Hematopoietic multipotent progenitor cell treated with erythropoietin and hydrocortisone succinate and interleukin-3 and kit ligand, for 4 days (in vitro differentiated cells): ENCODE data around the gene PTCH2.
"Not testable (repeated sequence)": the region's sequence is repeated elsewhere in the genome, so short reads cannot be mapped to it uniquely, and the experiment has no call there.

ENCODE experiments used
- DNase-seq: peaks from one replicate; pipeline ENCODE4 v3.0.0-alpha.2; 2015

Gene PTCH2

DNA sequence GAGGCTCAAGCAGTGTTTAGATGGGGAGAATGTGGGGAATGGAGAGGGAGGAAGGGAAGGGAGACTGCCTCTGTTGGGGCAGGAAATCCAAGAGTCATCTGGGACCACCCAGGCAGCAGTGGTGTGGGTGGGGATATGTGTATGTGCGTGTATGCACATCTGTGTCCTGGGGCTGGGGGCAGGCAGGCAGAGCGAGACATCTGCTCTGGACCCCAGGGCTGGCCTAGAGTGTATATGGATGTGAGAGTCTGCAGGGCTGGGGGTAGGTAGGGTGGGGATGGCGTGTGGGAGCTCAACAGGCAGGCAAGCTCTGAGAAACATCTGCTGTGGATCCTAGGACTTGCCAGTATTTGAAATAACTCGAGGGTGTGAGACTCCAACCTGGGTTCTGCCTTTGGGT is 3.5 kb downstream of the PTCH2 start:
- no peak for DNase-seq

DNA sequence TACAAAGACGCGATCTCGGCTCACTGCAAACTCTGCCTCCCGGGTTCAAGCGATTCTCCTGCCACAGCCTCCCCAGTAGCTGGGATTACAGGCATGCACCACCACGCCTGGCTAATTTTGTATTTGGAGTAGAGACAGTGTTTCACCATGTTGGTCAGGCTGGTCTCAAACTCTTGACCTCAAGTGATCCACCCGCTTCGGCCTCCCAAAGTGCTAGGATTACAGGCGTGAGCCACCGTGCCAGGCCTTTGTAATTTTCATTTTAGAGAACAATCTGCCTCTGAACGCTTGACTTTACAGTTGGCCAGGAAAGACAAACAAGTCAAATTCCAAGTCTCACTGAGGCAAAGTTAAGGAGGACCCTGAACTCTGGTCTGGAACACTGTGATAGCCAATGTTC is 4.8 kb downstream of the PTCH2 start:
- not testable (repeated sequence) for DNase-seq

DNA sequence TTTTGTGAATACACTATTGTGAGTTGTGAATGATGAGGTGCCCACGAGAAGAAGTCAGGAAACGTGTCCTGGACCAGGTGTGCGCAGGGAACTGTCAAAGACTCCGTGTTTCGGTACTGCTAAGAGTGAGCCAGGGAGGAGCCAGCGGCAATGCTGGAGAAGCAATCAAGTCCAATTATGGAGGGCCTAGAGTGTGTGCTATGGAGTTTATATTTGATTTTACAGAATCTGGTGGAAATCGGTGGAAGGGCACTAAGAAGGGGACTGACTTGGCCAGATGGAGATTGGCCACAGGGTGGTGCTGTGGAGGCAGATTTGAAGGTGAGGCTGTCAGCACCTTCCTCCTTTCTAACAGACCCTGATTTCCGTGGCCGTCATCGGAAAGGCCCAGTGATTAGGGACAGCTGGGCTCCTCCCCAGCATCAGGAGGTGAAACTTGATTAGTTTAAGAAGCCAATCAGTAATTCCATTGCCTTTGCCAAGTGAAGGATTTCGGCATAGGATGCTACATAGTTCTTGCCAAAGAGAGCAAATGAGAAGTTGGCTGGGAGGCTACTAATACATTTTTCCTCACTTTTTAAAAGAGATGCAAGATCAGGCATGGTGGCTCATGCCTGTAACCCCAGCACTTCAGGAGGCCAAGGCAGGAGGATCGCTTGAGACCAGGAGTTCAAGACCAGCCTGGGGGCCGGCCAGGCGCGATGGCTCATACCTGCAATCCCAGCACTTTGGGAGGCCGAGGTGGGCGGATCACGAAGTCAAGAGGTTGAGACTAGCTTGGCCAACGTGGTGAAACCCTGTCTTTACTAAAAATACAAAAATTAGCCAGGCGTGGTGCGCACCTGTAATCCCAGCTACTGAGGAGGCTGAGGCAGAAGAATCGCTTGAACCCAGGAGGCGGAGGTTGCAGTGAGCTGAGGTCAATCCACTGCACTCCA is 7.0 kb downstream of the PTCH2 start:
- DNase-seq, result peak; percentile 94

DNA sequence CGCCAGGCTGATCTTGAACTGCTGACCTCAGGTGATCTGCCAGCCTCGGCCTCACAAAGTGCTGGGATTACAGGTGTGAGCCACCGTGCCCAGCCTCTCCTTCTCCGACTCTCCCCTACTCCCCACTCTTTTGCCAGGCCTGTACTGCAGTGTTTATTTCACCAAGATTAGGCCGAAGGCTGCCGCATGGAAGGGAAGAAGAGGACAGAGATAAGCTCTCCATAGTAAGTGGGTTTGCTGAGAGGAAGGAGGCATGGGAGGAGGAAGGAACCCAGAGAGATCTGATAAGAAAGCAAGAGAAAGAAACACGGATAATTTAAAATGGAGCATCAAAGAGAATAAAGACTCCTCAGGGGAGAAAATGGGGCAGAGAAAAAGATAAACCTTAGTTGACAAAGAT is 8.7 kb downstream of the PTCH2 start:
- DNase-seq, result peak; percentile 49

DNA sequence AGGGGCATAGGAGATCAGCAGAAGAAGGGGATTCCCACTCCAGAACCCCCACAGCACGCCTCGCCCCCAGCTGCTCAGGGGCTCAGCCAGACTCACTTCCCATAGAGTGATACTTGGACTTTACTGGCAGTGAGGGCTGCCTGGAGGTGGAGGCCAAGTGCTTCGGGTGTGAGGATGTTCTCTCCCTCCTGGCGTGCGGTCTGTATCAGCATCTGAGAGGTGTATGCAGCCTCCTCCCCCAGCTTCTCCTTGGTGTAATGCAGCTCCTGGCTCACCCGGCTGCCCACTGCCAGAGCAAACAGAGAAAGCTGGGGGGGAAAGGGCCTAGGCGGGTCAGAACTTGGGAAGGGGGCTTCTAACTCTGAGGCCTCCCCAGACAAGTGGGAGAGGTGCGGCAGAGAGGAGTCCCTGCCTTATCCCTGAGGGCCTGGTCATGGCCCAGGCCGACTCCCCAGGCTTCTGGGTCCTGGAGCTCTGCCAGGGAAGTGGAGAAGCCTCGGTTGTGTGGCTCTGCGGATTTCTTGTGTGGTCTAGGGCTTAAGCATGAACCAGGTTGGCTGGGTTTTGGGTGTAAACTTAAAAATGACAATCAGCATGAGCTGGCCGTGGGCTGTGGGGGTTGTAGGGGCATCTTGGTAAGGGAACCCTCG is 10.9 kb downstream of the PTCH2 start:
- DNase-seq, result peak; percentile 75

DNA sequence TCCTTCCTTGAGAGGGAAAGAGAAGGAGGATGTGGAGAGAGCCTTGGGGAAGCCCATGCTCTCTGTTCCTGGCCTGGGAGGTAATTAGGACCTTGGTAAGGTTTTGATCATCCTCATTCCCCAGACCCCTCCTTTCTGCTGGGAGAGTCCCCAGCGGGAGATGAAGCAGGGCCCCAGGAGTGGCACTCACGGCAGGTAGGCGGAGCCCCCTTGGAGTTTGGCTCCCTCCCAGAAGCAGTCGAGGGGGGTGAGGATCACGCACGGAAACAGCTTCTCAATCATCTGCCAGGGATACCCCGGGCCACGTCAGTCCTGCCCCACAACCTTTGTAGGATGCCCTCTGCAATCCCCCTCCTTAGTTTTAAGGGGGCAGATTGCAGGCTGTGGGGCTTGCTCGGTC is 11.5 kb downstream of the PTCH2 start:
- DNase-seq, result peak; percentile 47

DNA sequence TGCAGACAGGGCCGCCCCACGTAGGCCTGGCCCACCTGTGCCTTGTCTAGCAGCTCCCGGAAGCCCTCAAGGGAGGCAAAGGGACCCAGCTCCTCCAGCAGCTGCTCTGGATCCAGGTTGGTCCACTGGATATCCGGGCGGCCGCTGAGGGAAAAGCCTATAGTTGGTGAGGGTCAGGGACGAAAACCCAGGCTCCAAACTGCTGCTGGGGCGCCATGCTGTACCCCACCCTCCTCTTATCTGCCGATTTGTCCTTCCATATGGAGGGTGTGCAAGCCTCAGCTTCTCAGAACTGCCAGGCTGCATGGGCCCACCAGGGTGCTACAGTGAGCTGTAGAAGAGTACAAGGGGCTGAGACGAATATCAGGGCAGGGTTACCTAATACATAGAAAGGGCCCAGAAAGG is 12.2 kb downstream of the PTCH2 start:
- DNase-seq, result peak; percentile 95

DNA sequence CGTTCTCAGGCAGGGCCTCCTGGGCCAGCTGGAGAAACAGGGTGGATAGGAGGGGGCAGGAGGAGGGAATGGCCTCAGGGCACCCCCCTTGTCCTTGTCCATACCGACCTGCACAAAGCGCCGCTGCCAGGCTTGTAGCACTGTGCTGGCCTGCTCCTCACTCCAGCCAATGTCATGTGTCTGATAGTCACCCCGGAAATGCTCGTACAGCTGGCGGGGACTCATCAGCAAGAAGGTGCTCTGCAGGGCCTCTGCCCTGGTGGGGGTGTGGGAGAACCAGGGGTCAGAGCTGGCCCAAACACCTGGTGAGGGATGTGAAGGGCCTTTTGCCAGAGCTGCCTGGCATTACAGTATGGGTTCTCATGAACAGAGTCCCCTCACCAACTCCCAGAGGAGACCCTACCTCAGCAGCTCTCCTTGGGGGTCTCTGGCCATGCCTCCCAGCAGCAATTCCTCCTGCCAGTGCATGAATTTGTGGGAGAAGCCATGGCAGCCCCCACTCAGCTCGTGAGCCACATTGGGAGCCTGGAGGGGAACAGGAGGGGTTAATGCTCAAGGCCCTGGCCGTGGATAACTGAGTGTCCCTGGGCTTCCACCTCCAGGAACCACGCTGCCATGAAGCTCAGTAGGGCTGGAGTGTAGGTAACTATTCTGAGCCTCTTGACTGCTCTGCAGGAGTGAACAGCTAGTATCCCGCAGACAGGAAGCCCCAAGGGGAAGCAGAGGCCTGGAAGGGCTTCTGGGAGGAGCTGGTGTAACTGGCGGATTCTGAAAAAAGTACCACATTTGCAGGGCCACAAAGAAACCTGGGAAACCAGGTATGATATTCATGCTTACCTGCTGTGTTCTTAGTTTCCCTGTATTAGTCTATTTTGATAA is 13.3 kb downstream of the PTCH2 start:
- DNase-seq, result no peak

DNA sequence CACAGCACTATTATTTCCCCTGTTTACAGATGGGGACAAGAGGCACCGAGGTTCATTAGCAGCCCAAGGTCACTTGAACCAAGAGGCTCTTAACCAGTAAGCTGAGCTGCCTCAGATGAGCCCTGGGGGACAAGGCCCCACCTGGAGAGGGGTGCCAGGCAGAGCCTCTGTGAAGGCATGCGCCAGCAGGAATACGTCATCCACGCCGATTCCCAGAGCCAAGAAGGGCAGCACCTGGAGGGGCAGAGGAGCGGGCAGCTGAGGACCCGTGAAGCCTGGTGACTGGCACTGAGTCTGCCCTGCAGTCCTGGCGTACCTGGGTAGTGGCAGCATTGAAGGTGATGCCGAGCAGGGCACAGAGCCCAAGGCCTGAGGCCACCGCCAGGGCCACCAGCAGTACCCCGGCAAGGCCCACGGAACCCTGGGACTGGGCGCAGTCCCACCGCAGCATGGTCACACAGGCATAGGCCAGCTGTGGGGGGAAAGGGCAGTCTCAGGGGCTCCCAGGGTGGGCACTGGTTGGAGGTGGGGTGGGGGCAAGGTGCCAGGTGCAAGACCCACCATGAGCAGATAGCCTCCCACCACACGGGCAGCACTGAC is 14.1 kb downstream of the PTCH2 start:
- DNase-seq, result no peak

DNA sequence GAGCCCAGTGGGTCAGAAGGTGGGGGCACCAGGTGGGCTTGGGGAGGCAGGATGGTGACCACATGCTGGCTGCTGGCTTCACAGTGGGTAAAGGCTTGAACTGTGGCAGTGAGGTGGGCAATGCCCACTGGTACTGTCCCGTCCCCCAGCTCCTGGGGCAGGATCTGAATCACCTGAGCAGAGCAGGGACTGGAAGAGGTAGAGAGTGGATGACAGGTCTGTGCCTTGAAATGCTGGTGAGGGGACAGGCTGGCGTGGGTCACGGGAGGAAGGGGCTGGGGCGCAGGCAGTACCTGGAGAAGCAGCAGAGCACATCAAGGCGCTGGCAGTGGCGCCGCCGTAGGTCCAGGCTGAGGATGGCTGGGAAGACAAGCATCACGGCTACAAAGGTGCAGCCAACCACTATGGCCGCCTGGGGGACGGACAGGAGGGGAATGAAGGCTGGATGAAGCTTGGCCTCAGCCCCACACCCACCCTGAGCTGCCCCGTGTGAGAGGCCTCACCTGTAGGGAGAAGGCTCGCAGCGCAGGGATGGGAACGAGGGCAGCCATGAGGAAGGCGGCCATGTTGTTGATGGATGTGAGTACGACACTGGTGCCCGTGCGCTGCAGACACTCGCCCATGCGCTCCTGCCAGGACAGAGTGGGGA is 14.9 kb downstream of the PTCH2 start:
- no peak for DNase-seq

DNA sequence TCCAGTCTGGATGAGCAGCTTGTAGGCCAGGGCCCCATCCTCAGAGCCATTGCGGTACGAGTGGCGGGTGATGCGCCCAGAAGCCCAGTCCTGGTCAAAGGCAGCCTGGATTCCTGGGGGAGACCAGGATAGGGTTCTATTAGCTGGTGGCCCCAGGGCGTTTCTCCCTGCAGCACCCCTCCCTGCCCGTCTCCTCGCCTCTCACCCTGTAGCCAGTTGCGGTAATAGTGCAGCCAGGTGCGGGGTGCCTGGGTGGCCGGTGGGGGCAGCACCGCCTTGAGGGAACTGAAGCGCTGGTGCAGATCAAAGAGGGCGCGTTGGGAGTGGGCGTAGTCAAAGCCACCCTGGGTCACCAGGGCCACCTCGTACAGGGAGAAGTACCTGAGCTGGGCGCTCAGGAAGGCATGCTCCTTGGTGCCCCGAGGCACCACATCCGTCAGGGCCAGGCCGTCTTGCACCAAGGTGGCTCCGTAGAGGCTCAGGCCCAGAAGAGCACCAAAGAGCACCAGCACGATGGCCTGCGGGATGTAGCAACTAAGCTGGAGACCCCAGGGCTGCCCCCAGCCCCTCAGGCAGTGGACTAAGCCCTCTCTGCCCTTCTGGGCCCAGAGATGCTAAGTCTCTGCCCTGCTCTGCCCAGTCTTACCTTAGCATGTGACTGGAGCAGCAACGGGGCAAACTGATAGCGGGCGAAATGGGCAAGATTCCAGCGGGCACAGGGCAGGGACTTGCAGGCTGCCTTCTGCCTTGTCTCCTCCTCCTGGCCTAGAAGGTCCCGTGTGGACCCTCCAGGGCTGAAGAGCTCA is 15.7 kb downstream of the PTCH2 start:
- DNase-seq, result peak; percentile 50

DNA sequence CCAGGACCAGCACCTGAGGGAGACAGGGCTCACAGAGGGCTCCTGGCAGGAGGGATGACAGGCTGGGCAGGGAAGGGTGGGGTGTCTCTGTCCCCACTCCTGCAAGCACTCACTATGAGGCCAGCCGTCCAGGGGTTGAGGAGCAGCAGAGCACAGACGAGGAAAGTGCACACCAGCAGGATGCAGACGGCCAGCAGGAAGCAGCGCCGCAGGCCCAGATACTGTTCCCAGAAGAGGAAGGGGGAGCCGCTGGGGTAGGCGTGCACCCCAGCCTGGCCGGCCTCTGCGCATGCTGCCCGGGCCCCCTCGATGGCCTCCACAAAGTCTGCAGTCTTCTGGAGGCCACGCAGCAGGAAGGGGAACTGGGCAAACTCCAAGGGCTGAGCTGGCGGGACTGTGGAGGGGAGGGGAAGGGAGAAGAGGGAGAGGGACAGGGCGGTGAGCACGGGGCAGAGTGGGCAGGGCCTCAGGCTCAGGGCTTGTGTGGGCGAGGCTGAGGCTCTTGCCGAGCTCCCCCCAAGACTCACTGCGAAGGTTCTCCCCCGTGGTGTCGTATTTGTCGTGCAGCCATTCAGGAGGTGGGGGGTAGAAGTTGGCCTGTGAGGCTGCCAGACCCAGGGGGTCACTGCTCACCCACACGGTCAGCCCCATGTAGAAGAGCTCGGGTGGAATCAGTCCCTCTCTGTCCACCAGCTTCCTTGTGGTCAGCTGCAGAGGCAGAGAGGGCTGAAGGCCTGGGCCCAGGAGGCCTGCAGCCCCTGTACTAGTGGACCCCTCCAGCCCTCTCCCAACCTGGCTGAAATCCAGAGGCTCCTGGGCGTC is 16.5 kb downstream of the PTCH2 start:
- DNase-seq, result peak; percentile 85

DNA sequence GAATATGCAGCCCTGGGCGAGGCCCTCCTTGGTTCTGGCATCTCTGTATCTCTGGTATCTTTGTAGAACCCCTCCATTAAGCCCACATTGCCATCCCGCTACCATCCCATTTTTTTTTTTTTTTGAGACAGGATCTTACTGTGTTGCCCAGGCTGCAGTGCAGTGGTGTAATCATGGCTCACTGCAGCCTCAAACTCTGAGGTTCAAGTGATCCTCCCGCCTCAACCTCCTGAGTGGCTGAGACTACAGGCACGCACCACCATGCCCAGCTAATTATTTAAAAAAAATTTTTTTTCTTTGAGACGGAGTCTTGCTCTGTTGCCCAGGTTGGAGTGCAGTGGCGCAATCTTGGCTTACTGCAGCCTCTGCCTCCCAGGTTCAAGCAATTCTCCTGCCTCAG is 18.7 kb downstream of the PTCH2 start:
- not testable (repeated sequence) for DNase-seq

DNA sequence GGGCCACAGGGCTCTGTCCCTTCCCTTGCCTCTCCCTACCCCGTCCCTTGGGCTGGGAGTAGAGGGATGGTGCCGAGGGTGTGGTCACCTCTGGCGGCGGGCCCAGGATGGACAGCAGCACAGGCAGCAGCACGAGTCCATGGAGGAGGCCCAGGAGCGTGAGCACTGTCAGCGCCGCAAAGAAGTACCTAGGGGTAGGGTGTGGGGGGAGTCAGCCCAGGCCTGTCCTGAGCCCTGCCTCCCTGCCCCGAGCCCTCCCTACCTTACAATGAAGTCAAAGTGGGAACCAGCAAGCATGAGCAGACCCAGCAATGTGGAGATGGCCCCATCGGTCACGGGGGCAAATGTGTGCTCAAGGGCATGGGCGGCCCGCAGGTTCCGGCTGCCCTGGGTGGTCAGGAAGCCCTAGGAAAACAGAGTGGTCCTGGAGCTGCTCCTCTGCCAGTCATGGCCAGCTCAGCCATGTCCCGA is 20.0 kb downstream of the PTCH2 start:
- no peak for DNase-seq

DNA sequence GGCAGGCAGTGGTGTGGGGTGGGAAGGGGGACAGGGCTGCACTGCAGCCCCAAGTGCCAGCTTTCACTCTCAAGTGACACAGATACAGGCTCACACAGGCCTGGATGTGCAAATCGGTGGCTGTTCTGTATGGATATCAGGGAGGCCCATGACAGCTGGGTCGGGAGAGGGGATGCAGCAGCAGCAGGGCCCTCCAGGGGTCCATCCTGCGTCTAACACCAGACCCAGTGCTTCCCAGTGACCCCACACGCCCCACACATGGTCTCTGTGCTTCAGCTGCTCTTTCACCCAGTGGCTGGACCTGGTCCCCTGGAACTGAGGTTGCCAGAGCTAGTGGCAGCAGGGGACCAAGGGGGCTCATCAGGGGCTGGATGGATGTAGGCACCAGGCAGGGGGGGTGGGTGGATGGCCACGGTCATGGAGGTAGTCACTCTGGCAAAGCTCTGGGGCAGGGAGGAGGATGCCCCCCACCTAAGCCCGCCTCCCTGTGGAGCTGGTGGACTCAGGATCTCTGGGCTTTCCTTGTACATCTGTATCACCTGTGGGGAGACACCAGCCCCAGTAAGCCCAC is 20.8 kb downstream of the PTCH2 start:
- no peak for DNase-seq

DNA sequence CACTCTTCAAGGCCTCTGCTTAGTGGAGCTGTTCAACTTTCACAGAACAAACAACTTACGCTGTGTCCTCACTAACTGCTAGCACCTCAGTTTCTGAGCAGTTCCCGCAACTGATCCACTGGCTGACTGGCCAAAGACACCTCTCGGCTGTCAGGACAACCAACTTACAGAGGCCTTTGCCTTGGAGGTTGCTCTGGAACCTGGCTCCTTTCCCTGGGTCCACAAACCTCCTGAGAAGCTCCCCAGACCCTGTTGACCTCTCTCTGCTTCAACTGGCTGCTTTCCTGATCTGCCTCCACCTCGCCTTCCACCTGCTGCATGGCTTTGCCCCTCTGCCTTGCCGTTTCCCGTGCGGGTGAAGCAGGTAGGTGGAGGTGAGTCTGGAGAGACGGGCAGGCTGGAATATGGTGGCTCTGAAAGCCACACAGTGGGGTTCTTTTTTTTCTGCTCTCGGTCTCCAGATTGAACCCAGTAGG is 21.8 kb downstream of the PTCH2 start:
- no peak for DNase-seq

DNA sequence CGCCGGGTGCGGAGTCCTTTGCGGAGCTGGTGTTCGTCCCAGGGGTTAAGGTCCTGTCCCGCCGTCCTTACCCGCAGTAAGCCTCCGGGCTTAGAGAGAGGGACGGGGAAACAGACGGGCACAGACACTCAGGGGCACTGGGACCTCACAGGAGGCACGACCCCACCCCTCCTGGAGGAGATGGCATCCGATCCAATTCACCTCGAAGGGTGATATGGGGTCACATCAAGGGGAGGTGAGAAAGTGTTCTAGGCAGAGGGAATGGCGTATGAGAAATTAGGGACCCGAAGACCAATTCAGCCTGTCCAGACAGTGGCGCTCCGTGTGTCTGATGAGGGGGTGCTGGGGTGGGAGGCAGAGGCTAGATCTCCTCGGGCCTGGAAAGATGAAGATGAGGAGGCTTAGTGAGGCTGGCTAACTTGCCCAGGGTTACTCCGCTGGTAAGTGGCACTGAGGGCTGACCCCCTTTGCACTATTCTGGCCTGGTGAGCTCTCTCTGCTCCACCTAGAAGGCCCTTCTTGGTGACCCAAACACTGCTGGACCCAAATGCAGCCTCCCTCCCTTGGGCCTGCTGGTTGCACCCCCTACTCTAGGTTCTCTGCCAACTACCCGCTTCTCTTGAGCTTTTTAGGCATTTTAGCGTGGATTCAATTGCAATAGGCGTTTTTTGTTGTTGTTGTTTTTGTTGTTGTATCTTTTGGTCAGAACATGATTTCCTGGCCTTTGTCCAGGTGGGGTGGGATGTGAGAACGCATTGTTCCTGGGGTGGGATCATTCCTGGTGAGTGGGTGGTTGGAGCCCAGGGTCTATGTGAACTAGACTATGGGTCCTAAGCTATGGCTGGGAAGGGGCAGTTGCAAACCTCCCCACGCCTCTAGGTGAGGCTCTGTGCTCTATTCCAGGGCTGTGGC is 22.5 kb downstream of the PTCH2 start:
- no peak for DNase-seq

DNA sequence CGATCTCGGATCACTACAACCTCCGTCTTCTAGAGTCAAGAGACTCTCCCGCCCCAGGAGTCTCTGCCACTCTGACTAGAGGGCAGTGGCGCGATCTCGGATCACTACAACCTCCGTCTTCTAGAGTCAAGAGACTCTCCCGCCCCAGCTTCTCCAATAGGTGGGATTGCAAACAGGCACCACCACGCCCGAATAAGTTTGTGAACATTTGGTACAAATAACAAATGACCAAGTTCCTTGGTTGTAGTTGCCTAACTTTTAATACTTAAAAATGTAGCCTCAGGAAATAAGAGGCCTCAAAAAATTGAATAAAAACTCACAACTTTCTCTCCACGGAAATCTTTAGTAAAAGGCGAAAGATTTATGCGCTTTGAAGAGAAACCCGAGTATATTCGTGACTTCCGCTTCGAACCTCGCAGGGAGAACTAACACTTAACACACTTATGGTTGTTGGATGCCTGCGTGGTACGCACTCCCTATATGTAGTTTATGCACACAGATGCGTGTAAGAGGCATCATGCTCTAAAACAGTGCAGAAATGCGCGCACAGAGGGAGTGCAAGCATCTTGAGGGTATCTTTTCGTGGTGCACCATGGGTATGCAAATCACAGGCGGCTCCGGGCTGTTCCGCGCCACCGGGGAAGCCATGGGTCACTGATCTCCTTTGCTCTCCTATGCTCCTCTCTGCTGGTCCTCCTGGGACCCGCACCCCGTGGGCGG is 23.3 kb downstream of the PTCH2 start:
- peak; percentile 98 for DNase-seq
